B cell (primary cell): ENCODE data around the gene EPAS1. TPM values are rescaled to one million over a fixed set of nuclear protein-coding genes. Genes with fewer than 3 reads are reported as not detected.

Experiments
- ATAC-seq: fragments of 200-7000 bp; cut with Tn5 transposase; one replicate; pipeline ENCODE4 v1.10.0; 2021; ENCODE audit warnings: low read depth, mild to moderate bottlenecking, moderate number of reproducible peaks, moderate library complexity
- CTCF ChIA-PET: fragments of 350-600 bp; sonication (Branson Sonifier 250); formaldehyde crosslinking; loops from one replicate; lab custom pipeline; 2021; ENCODE audit warnings: antibody characterized with exemption, inconsistent platforms; lab: Charles Lee
- POLR2A ChIA-PET: fragments of 350-600 bp; sonication (Branson Sonifier 250); formaldehyde crosslinking; loops from one replicate; lab custom pipeline; 2021; ENCODE audit warnings: antibody characterized with exemption; lab: Charles Lee
- DNase-seq: peaks from one replicate; pipeline ENCODE4 v3.0.0; 2013
- H2AFZ ChIP-seq: 2 replicates; pipeline ENCODE4 v1.6.1; 2012; ENCODE audit warnings: mild to moderate bottlenecking, low read depth, low read length; ENCODE audit not compliant: insufficient read depth, poor library complexity, severe bottlenecking
- H3K27ac ChIP-seq, 2 donors: 1 replicate in 1 of 2; 2 replicates in 1 of 2; pipeline ENCODE4 v1.5.1; 2012 to 2013; ENCODE audit warnings: low read length in 2 of 2, mild to moderate bottlenecking in 2 of 2, moderate library complexity in 1 of 2
- H3K27me3 ChIP-seq, 4 experiments: fragments of 200-600 bp in 1 of 4; sonication (generic) in 1 of 4; replicated peaks in 1 of 4; 1 replicate in 2 of 4; 2 replicates in 2 of 4; pipeline versions ENCODE4 v1.6.1 to v1.7.0; 2013 to 2016; ENCODE audit warnings: low read length in 3 of 4, mild to moderate bottlenecking in 2 of 4, mixed read lengths in 1 of 4, moderate library complexity in 1 of 4; ENCODE audit not compliant: insufficient read depth in 4 of 4, control insufficient read depth in 3 of 4; ENCODE audit errors: control extremely low read depth in 1 of 4
- H3K36me3 ChIP-seq, 2 experiments: replicated peaks in 1 of 2; 1 replicate in 1 of 2; 2 replicates in 1 of 2; pipeline versions ENCODE4 v1.6.1 to v1.7.1; 2013; ENCODE audit warnings: low read length in 1 of 2; ENCODE audit not compliant: insufficient read depth in 2 of 2, control insufficient read depth in 1 of 2; ENCODE audit errors: control extremely low read depth in 1 of 2, extremely low read depth in 1 of 2
- H3K4me1 ChIP-seq, 2 donors: fragments of 200-600 bp in 1 of 2; sonication (generic) in 1 of 2; 1 replicate in 1 of 2; 2 replicates in 1 of 2; pipeline versions ENCODE4 v1.5.1 to v1.6.1; 2013 to 2017; ENCODE audit warnings: low read length in 2 of 2; ENCODE audit not compliant: control insufficient read depth in 2 of 2, insufficient read depth in 2 of 2
- H3K4me2 ChIP-seq: replicated peaks from 2 replicates; pipeline ENCODE3; 2012; ENCODE audit warnings: mild to moderate bottlenecking, low read depth, low read length; ENCODE audit not compliant: poor library complexity, severe bottlenecking
- H3K4me3 ChIP-seq, 5 experiments: fragments of 200-600 bp in 1 of 5; sonication (generic) in 1 of 5; 1 replicate in 3 of 5; 2 replicates in 2 of 5; pipeline versions ENCODE4 v1.5.1 to v1.7.0; 2011 to 2016; ENCODE audit warnings: low read length in 4 of 5, mild to moderate bottlenecking in 4 of 5, low read depth in 2 of 5, control low read depth in 1 of 5, moderate library complexity in 1 of 5; ENCODE audit not compliant: insufficient read depth in 1 of 5; ENCODE audit errors: control extremely low read depth in 1 of 5, extremely low read depth in 1 of 5
- H3K79me2 ChIP-seq: fragments of 200-600 bp; sonication (generic); one replicate; pipeline ENCODE4 v1.6.0; 2016; ENCODE audit warnings: low read length; ENCODE audit not compliant: control insufficient read depth, insufficient read depth
- H3K9ac ChIP-seq: fragments of 200-600 bp; sonication (generic); 2 replicates; pipeline ENCODE4 v1.6.1; 2017; ENCODE audit warnings: mild to moderate bottlenecking, low read length, moderate library complexity
- H3K9me3 ChIP-seq, 3 donors: one replicate each; pipeline versions ENCODE4 v1.6.1 to v1.7.1; 2013; ENCODE audit warnings: low read length in 2 of 3; ENCODE audit not compliant: control insufficient read depth in 2 of 3, insufficient read depth in 1 of 3; ENCODE audit errors: control extremely low read depth in 1 of 3
- H4K20me1 ChIP-seq: 2 replicates; pipeline ENCODE4 v1.6.0; 2012; ENCODE audit warnings: mild to moderate bottlenecking, low read length; ENCODE audit not compliant: insufficient read depth, control insufficient read depth, poor library complexity, severe bottlenecking
- H3K27ac Mint-ChIP-seq: one replicate; pipeline ENCODE4 v1.8.0; 2021; ENCODE audit warnings: mixed read lengths
- H3K27me3 Mint-ChIP-seq: one replicate; pipeline ENCODE4 v1.8.0; 2021; ENCODE audit warnings: mixed read lengths
- H3K4me1 Mint-ChIP-seq: one replicate; pipeline ENCODE4 v1.8.0; 2021; ENCODE audit warnings: mixed read lengths
- H3K4me3 Mint-ChIP-seq: one replicate; pipeline ENCODE4 v1.8.0; 2021; ENCODE audit warnings: mixed read lengths
- H3K9me3 Mint-ChIP-seq: one replicate; pipeline ENCODE4 v1.8.0; 2022; ENCODE audit warnings: mixed read lengths; ENCODE audit not compliant: insufficient read depth
- CTCF ChIP-seq: fragments of 200-600 bp; IDR thresholded peaks from one replicate; pipeline ENCODE4 v1.8.0; 2022; ENCODE audit warnings: antibody characterized with exemption, mild to moderate bottlenecking
- EZH2 ChIP-seq: IDR thresholded peaks from 2 replicates; pipeline ENCODE4 v1.6.1; 2012; ENCODE audit warnings: borderline replicate concordance, low read depth, mild to moderate bottlenecking, moderate library complexity, low read length; ENCODE audit not compliant: insufficient read depth, poor library complexity, severe bottlenecking
- WGBS: methylation state at CpG from one replicate; pipeline ENCODE4 v1.1.5; 2013; ENCODE audit warnings: missing lambda C conversion rate; ENCODE audit not compliant: insufficient coverage; 5-methylcytosine and 5-hydroxymethylcytosine counted together
- intact Hi-C: fragments of 100-400 bp; cut with micrococcal nuclease; formaldehyde crosslinking; loops from one replicate; pipeline ENCODE4 v1.10.0; 2022
- polyA plus RNA-seq: library from polyadenylated mRNA; depleted of rRNA; stranded (reverse); fragments of >200 nt; gene quantifications from 2 replicates; pipeline ENCODE4 v1.2.3, GENCODE V29; 2012
- total RNA-seq, 2 donors: library from RNA; stranded (reverse); fragments of 120-200 nt in 1 of 2; gene quantifications; 1 replicate in 1 of 2; 2 replicates in 1 of 2; pipeline versions ENCODE4 v1.2.3 to v1.2.4, GENCODE V29; 2013 to 2022

Gene EPAS1
- total and polyA plus RNA-seq, 2 donors (not counting 1 experiment from before 2014, with no cell fraction given), result 0.06 to 0.37 TPM

GRCh38 chr2:46346719-46347118, 49.5 kb downstream of the EPAS1 start:
- DNase-seq (no peak), ATAC-seq (no peak)
- no peak overlapping the region for H3K27ac Mint-ChIP-seq
- Histone ChIP-seq H3K9me3 (no peaks in the 10 kb centered on the region), H4K20me1 (no peaks in the 10 kb centered on the region), H3K4me3 (no peak overlapping the region), H3K79me2 (no peaks in the 10 kb centered on the region), H3K27ac (no peak overlapping the region), H3K36me3 (no peaks in the 10 kb centered on the region), H3K9ac (no peak overlapping the region), H3K4me2 (no peak overlapping the region), H3K4me1 (peaks cover 3 to 7% of the 10 kb centered on the region in 2 donors), H3K27me3 (peaks cover 0 to 5% (median 0%) of the 10 kb centered on the region in 4 experiments), H2AFZ (no peak overlapping the region)
- H3K9me3 Mint-ChIP-seq, result no peaks in the 10 kb centered on the region
- ChIA-PET POLR2A (no interaction called here), CTCF (no interaction called here)
- 92% methylated on average over 9 of the region's 10 CpGs for WGBS
- H3K4me3 Mint-ChIP-seq, result no peak overlapping the region
- TF ChIP-seq CTCF, result no peak
- TF ChIP-seq EZH2, result no peak
- peaks cover 42% of the 10 kb centered on the region for H3K27me3 Mint-ChIP-seq
- H3K4me1 Mint-ChIP-seq, result peaks cover 15% of the 10 kb centered on the region
- intact Hi-C loops, result no loop called here

GRCh38 chr2:46347648-46348280, 50.6 kb downstream of the EPAS1 start:
- Histone ChIP-seq H3K9me3 (peaks cover 0 to 3% (median 0%) of the 10 kb centered on the region in 3 donors), H3K36me3 (no peaks in the 10 kb centered on the region), H2AFZ (no peak overlapping the region), H3K79me2 (no peaks in the 10 kb centered on the region), H4K20me1 (no peaks in the 10 kb centered on the region), H3K27me3 (peaks cover 0 to 14% (median 0%) of the 10 kb centered on the region in 4 experiments), H3K4me3 (no peak overlapping the region), H3K4me1 (peaks cover 11 to 18% of the 10 kb centered on the region in 2 donors), H3K9ac (no peak overlapping the region), H3K4me2 (no peak overlapping the region), H3K27ac (no peak overlapping the region)
- DNase-seq, result no peak
- ChIA-PET POLR2A (no interaction called here), CTCF (no interaction called here)
- peaks cover 40% of the 10 kb centered on the region for H3K27me3 Mint-ChIP-seq
- no peak overlapping the region for H3K4me3 Mint-ChIP-seq
- WGBS, result 55% methylated on average over 8 of the region's 11 CpGs
- H3K4me1 Mint-ChIP-seq, result peaks cover 22% of the 10 kb centered on the region
- H3K27ac Mint-ChIP-seq, result no peak overlapping the region
- intact Hi-C loops, result no loop called here
- TF ChIP-seq CTCF (no peak), EZH2 (no peak)
- no peak for ATAC-seq
- H3K9me3 Mint-ChIP-seq, result no peaks in the 10 kb centered on the region
